Naive B cell (primary cell): ENCODE measurements around the gene TTC39A. TPM values are rescaled to one million over a fixed set of nuclear protein-coding genes. Genes with fewer than 3 reads are reported as not detected.

ENCODE experiments used
- ATAC-seq, 2 donors: fragments of 150-1000 bp; cut with Tn5 transposase; 2 replicates each; pipeline ENCODE4 v1.10.0; 2021; ENCODE audit warnings: low read depth in 2 of 2, mild to moderate bottlenecking in 2 of 2, moderate library complexity in 2 of 2
- DNase-seq: peaks from one replicate; pipeline ENCODE4 v3.0.0; 2022
- H3K27ac Mint-ChIP-seq, 6 donors: one replicate each; pipeline ENCODE4 v1.8.0; 2020 to 2022; ENCODE audit warnings: mild to moderate bottlenecking in 6 of 6, mixed read lengths in 6 of 6, moderate library complexity in 5 of 6, inconsistent platforms in 2 of 6
- H3K27me3 Mint-ChIP-seq, 3 donors: one replicate each; pipeline ENCODE4 v1.8.0; 2021 to 2022; ENCODE audit warnings: mixed read lengths in 3 of 3, mild to moderate bottlenecking in 1 of 3
- H3K36me3 Mint-ChIP-seq, 2 donors: one replicate each; pipeline ENCODE4 v1.8.0; 2020 to 2022; ENCODE audit warnings: mixed read lengths in 2 of 2, inconsistent platforms in 1 of 2, mild to moderate bottlenecking in 1 of 2
- H3K4me1 Mint-ChIP-seq, 3 donors: one replicate each; pipeline ENCODE4 v1.8.0; 2020 to 2022; ENCODE audit warnings: mixed read lengths in 3 of 3, inconsistent platforms in 1 of 3, mild to moderate bottlenecking in 1 of 3, moderate library complexity in 1 of 3
- H3K4me3 Mint-ChIP-seq, 8 donors: one replicate each; pipeline ENCODE4 v1.8.0; 2020 to 2022; ENCODE audit warnings: mild to moderate bottlenecking in 8 of 8, mixed read lengths in 8 of 8, moderate library complexity in 8 of 8, inconsistent platforms in 2 of 8
- H3K9me3 Mint-ChIP-seq, 7 donors: one replicate each; pipeline ENCODE4 v1.8.0; 2020 to 2022; ENCODE audit warnings: mixed read lengths in 7 of 7, mild to moderate bottlenecking in 5 of 7, inconsistent platforms in 2 of 7, moderate library complexity in 1 of 7
- polyA plus RNA-seq, 6 donors: library from polyadenylated mRNA; unstranded; fragments of 300-500 nt; fragmentation: Illumina TruSeq; gene quantifications; one replicate each; pipeline ENCODE4 v1.2.3, GENCODE V29; 2021; ENCODE audit warnings: low read depth in 6 of 6

TTC39A gene
- polyA plus RNA-seq, 6 donors from 2014 or later: not detected

- Mint-ChIP-seq H3K9me3 (no peaks in the 10 kb centered on the region), H3K27me3 (no peaks in the 10 kb centered on the region), H3K4me3 (no peak overlapping the region), H3K36me3 (no peaks in the 10 kb centered on the region), H3K27ac (no peak overlapping the region), H3K4me1 (no peaks in the 10 kb centered on the region)
- no peak for ATAC-seq
- DNase-seq: no peak
Measured at GRCh38 chr1:51282605-51283004, 47.8 kb downstream of the TTC39A start.

GRCh38 chr1:51281807-51282206 is 48.6 kb downstream of the TTC39A start:
- no peaks in the 10 kb centered on the region for H3K9me3 Mint-ChIP-seq
- no peaks in the 10 kb centered on the region for H3K4me1 Mint-ChIP-seq
- ATAC-seq (no peak), DNase-seq (no peak)
- H3K4me3 Mint-ChIP-seq: no peak overlapping the region
- no peaks in the 10 kb centered on the region for H3K36me3 Mint-ChIP-seq
- no peaks in the 10 kb centered on the region for H3K27me3 Mint-ChIP-seq
- H3K27ac Mint-ChIP-seq: no peak overlapping the region

GRCh38 chr1:51280321-51280978 is 49.9 kb downstream of the TTC39A start:
- Mint-ChIP-seq H3K36me3 (no peaks in the 10 kb centered on the region), H3K9me3 (no peaks in the 10 kb centered on the region), H3K27me3 (no peaks in the 10 kb centered on the region), H3K4me3 (no peak overlapping the region), H3K4me1 (no peaks in the 10 kb centered on the region), H3K27ac (peak overlapping the region in 1 of 6 donors; percentile 52)
- ATAC-seq (no peak), DNase-seq (no peak)

GRCh38 chr1:51276286-51276685 is 54.1 kb downstream of the TTC39A start:
- no peak overlapping the region for H3K4me3 Mint-ChIP-seq
- no peaks in the 10 kb centered on the region for H3K4me1 Mint-ChIP-seq
- DNase-seq (no peak), ATAC-seq (no peak)
- no peaks in the 10 kb centered on the region for H3K9me3 Mint-ChIP-seq
- no peaks in the 10 kb centered on the region for H3K27me3 Mint-ChIP-seq
- H3K27ac Mint-ChIP-seq: no peak overlapping the region
- peaks cover under 1 to 1% of the 10 kb centered on the region in 2 donors for H3K36me3 Mint-ChIP-seq

GRCh38 chr1:51274676-51275075 is 55.7 kb downstream of the TTC39A start:
- no peaks in the 10 kb centered on the region for H3K27me3 Mint-ChIP-seq
- H3K9me3 Mint-ChIP-seq: no peaks in the 10 kb centered on the region
- ATAC-seq: no peak
- no peak for DNase-seq
- peaks cover 8% of the 10 kb centered on the region in 2 donors for H3K36me3 Mint-ChIP-seq
- H3K4me1 Mint-ChIP-seq: no peaks in the 10 kb centered on the region
- H3K4me3 Mint-ChIP-seq: no peak overlapping the region
- no peak overlapping the region for H3K27ac Mint-ChIP-seq

- H3K27ac Mint-ChIP-seq: no peak overlapping the region
- H3K9me3 Mint-ChIP-seq: no peaks in the 10 kb centered on the region
- no peak for ATAC-seq
- H3K4me3 Mint-ChIP-seq: no peak overlapping the region
- peaks cover 9 to 12% (median 9%) of the 10 kb centered on the region in 3 donors for H3K4me1 Mint-ChIP-seq
- DNase-seq: no peak
- H3K36me3 Mint-ChIP-seq: peaks cover 8% of the 10 kb centered on the region in 2 donors
- no peaks in the 10 kb centered on the region for H3K27me3 Mint-ChIP-seq
Measured at GRCh38 chr1:51272916-51273315, 57.4 kb downstream of the TTC39A start.

GRCh38 chr1:51270751-51271150 is 59.6 kb downstream of the TTC39A start:
- Mint-ChIP-seq H3K9me3 (no peaks in the 10 kb centered on the region), H3K4me1 (peaks cover 14 to 21% (median 16%) of the 10 kb centered on the region in 3 donors), H3K27me3 (no peaks in the 10 kb centered on the region), H3K27ac (no peak overlapping the region), H3K36me3 (peaks cover 8% of the 10 kb centered on the region in 2 donors), H3K4me3 (no peak overlapping the region)
- ATAC-seq: no peak
- no peak for DNase-seq

GRCh38 chr1:51268634-51269033 is 61.7 kb downstream of the TTC39A start:
- Mint-ChIP-seq H3K27me3 (no peaks in the 10 kb centered on the region), H3K27ac (peak overlapping the region in 4 of 6 donors; percentile 0 to 89 (median 80)), H3K4me1 (peaks cover 19 to 35% (median 22%) of the 10 kb centered on the region in 3 donors), H3K4me3 (peak overlapping the region in 2 of 8 donors; percentile 15 to 36), H3K9me3 (no peaks in the 10 kb centered on the region), H3K36me3 (peaks cover 8% of the 10 kb centered on the region in 2 donors)
- DNase-seq (no peak), ATAC-seq (peak in 1 of 2 donors; percentile 33)

GRCh38 chr1:51266791-51267190 is 63.6 kb downstream of the TTC39A start:
- H3K27ac Mint-ChIP-seq: peak overlapping the region in 2 of 6 donors; percentile 20 to 74
- no peaks in the 10 kb centered on the region for H3K9me3 Mint-ChIP-seq
- DNase-seq (no peak), ATAC-seq (no peak)
- peaks cover 26 to 43% (median 28%) of the 10 kb centered on the region in 3 donors for H3K4me1 Mint-ChIP-seq
- H3K27me3 Mint-ChIP-seq: no peaks in the 10 kb centered on the region
- no peak overlapping the region for H3K4me3 Mint-ChIP-seq
- H3K36me3 Mint-ChIP-seq: peaks cover 8% of the 10 kb centered on the region in 2 donors

GRCh38 chr1:51266181-51266580 is 64.2 kb downstream of the TTC39A start:
- H3K27me3 Mint-ChIP-seq: no peaks in the 10 kb centered on the region
- peaks cover 26 to 43% (median 28%) of the 10 kb centered on the region in 3 donors for H3K4me1 Mint-ChIP-seq
- no peak for ATAC-seq
- no peak overlapping the region for H3K27ac Mint-ChIP-seq
- no peaks in the 10 kb centered on the region for H3K9me3 Mint-ChIP-seq
- no peak for DNase-seq
- H3K36me3 Mint-ChIP-seq: peaks cover 5 to 7% of the 10 kb centered on the region in 2 donors
- H3K4me3 Mint-ChIP-seq: no peak overlapping the region

GRCh38 chr1:51265618-51266017 is 64.7 kb downstream of the TTC39A start:
- no peak for DNase-seq
- H3K4me3 Mint-ChIP-seq: no peak overlapping the region
- no peaks in the 10 kb centered on the region for H3K27me3 Mint-ChIP-seq
- H3K4me1 Mint-ChIP-seq: peaks cover 26 to 43% (median 28%) of the 10 kb centered on the region in 3 donors
- no peak for ATAC-seq
- H3K27ac Mint-ChIP-seq: no peak overlapping the region
- peaks cover 0 to 1% of the 10 kb centered on the region in 2 donors for H3K36me3 Mint-ChIP-seq
- no peaks in the 10 kb centered on the region for H3K9me3 Mint-ChIP-seq

GRCh38 chr1:51264451-51264850 is 65.9 kb downstream of the TTC39A start:
- ATAC-seq (no peak), DNase-seq (no peak)
- Mint-ChIP-seq H3K36me3 (no peaks in the 10 kb centered on the region), H3K9me3 (no peaks in the 10 kb centered on the region), H3K27ac (peak overlapping the region in 2 of 6 donors; percentile 42 to 47), H3K27me3 (no peaks in the 10 kb centered on the region), H3K4me1 (peaks cover 26 to 43% (median 28%) of the 10 kb centered on the region in 3 donors), H3K4me3 (no peak overlapping the region)

- no peaks in the 10 kb centered on the region for H3K27me3 Mint-ChIP-seq
- no peak overlapping the region for H3K4me3 Mint-ChIP-seq
- H3K27ac Mint-ChIP-seq: no peak overlapping the region
- H3K9me3 Mint-ChIP-seq: no peaks in the 10 kb centered on the region
- no peaks in the 10 kb centered on the region for H3K36me3 Mint-ChIP-seq
- no peak for ATAC-seq
- H3K4me1 Mint-ChIP-seq: peaks cover 21 to 35% (median 22%) of the 10 kb centered on the region in 3 donors
- DNase-seq: no peak
Measured at GRCh38 chr1:51263147-51263877, 67.0 kb downstream of the TTC39A start.

GRCh38 chr1:51255331-51255730 is 75.0 kb downstream of the TTC39A start:
- no peak for DNase-seq
- Mint-ChIP-seq H3K4me1 (peaks cover 4 to 6% (median 5%) of the 10 kb centered on the region in 3 donors), H3K4me3 (no peak overlapping the region), H3K27me3 (no peaks in the 10 kb centered on the region), H3K36me3 (peaks cover 0 to 3% of the 10 kb centered on the region in 2 donors), H3K27ac (no peak overlapping the region), H3K9me3 (peaks cover 0 to 1% (median 0%) of the 10 kb centered on the region in 7 donors)
- no peak for ATAC-seq
